ENCODE data around the gene POLR2M. TPM values are rescaled to one million over a fixed set of nuclear protein-coding genes. Genes with fewer than 3 reads are reported as not detected.

The POLR2M gene
- total RNA-seq, result 10 to 100 TPM; 72.5 to 85.0 TPM

- ATAC-seq (peak; percentile 95), DNase-seq (peak; percentile 97)
- peaks cover 72% of the 10 kb centered on the region for H3K4me1 Mint-ChIP-seq (ENCODE audit: low read depth)
- H3K27ac Mint-ChIP-seq, result peak within 1 kb of the TSS; percentile 93
- TF ChIP-seq CTCF (IDR thresholded peaks at IDR 0.05), result no peak
- intact Hi-C loops (cut with micrococcal nuclease), result no loop called here
- H3K36me3 Mint-ChIP-seq (ENCODE audit: low read depth), result peaks cover 40% of the 10 kb centered on the region
- peak within 1 kb of the TSS; percentile 94 for H3K4me3 Mint-ChIP-seq
- POLR2A ChIA-PET, result interaction anchor here (0.8 to 1.8 kb wide), 7 partner anchors 10 to 120 kb away, joined by 3 to 5 read pairs (median 4); no protein-coding TSS in a partner anchor
- H3K9me3 Mint-ChIP-seq, result no peaks in the 10 kb centered on the region
- CTCF ChIA-PET, result interaction anchor here (0.9 to 3.0 kb wide), 8 partner anchors 9 to 154 kb away, joined by 3 to 12 read pairs (median 6); no protein-coding TSS in a partner anchor
- H3K27me3 Mint-ChIP-seq, result peaks cover 1% of the 10 kb centered on the region
These were observed at the start of gene POLR2M for GRCh38 chr15:57706405-57707209. POLR2M (plus strand) TSS chr15:57706714; CDS start chr15:57706843, 129 bp downstream.

GRCh38 chr15:57657619-57658018 lies 48.9 kb upstream of the POLR2M start:
- Mint-ChIP-seq H3K27me3 (peaks cover 12% of the 10 kb centered on the region), H3K4me3 (no peak overlapping the region), H3K27ac (no peak overlapping the region), H3K4me1 (ENCODE audit: low read depth) (no peaks in the 10 kb centered on the region), H3K36me3 (ENCODE audit: low read depth) (no peaks in the 10 kb centered on the region), H3K9me3 (no peaks in the 10 kb centered on the region)
- POLR2A ChIA-PET, result interaction anchor here (0.5 kb wide), 1 partner anchor 25 kb away, joined by 3 read pairs; no protein-coding TSS in a partner anchor
- no peak for TF ChIP-seq CTCF (IDR thresholded peaks at IDR 0.05)
- intact Hi-C loops (cut with micrococcal nuclease), result no loop called here
- ATAC-seq (no peak), DNase-seq (no peak)
- CTCF ChIA-PET, result interaction anchor here (1.1 kb wide), 1 partner anchor 16 kb away, joined by 4 read pairs; no protein-coding TSS in a partner anchor

GRCh38 chr15:57662091-57662744 lies 44.3 kb upstream of the POLR2M start:
- intact Hi-C loops (cut with micrococcal nuclease), result no loop called here
- no peak for DNase-seq
- Mint-ChIP-seq H3K27ac (no peak overlapping the region), H3K9me3 (no peaks in the 10 kb centered on the region), H3K27me3 (peaks cover 13% of the 10 kb centered on the region), H3K36me3 (ENCODE audit: low read depth) (no peaks in the 10 kb centered on the region), H3K4me1 (ENCODE audit: low read depth) (no peaks in the 10 kb centered on the region), H3K4me3 (no peak overlapping the region)
- ATAC-seq, result no peak
- no peak for TF ChIP-seq CTCF (IDR thresholded peaks at IDR 0.05)
- ChIA-PET POLR2A (no interaction called here), CTCF (interaction anchor here (1.4 to 2.0 kb wide), 2 partner anchors 198 to 202 kb away, joined by 3 to 4 read pairs; no protein-coding TSS in a partner anchor)

- Mint-ChIP-seq H3K27me3 (peaks cover 14% of the 10 kb centered on the region), H3K27ac (no peak overlapping the region), H3K9me3 (no peaks in the 10 kb centered on the region), H3K36me3 (ENCODE audit: low read depth) (no peaks in the 10 kb centered on the region), H3K4me3 (no peak overlapping the region), H3K4me1 (ENCODE audit: low read depth) (peaks cover 2% of the 10 kb centered on the region)
- DNase-seq, result no peak
- ATAC-seq, result no peak
- POLR2A ChIA-PET, result no interaction called here
- CTCF ChIA-PET, result interaction anchor here (1.2 to 2.0 kb wide), 3 partner anchors 103 to 201 kb away, joined by 3 to 4 read pairs (median 3); no protein-coding TSS in a partner anchor
- intact Hi-C loops (cut with micrococcal nuclease), result no loop called here
- TF ChIP-seq CTCF (IDR thresholded peaks at IDR 0.05), result no peak
These were observed 43.7 kb upstream of the POLR2M start for GRCh38 chr15:57662802-57663201.

Measured in activated CD8-positive, alpha-beta T cell treated with anti-CD3 and anti-CD28 coated beads for 36 hours (primary cell).